ENCODE data around the gene CCDC148. TPM values are rescaled to one million over a fixed set of nuclear protein-coding genes. Genes with fewer than 3 reads are reported as not detected.
"Not testable (repeated sequence)": the region's sequence is repeated elsewhere in the genome, so short reads cannot be mapped to it uniquely, and the experiment has no call there.

Gene CCDC148
- total RNA-seq, 1 donor from 2014 or later: 0.29 TPM

GRCh38 chr2:158433716-158434115, 22.8 kb downstream of the CCDC148 start:
- not testable (repeated sequence) for DNase-seq (ENCODE audit: low read depth)

- no peak for DNase-seq (ENCODE audit: low read depth)
Measured at GRCh38 chr2:158432117-158432516, 24.4 kb downstream of the CCDC148 start.

GRCh38 chr2:158414538-158414937, 42.0 kb downstream of the CCDC148 start:
- DNase-seq (ENCODE audit: low read depth): peak; percentile 23

- peak; percentile 16 for DNase-seq (ENCODE audit: low read depth)
Measured at GRCh38 chr2:158413581-158413980, 43.0 kb downstream of the CCDC148 start.

- DNase-seq (ENCODE audit: low read depth): no peak
Measured at GRCh38 chr2:158412206-158412605, 44.3 kb downstream of the CCDC148 start.

GRCh38 chr2:158411748-158412147, 44.8 kb downstream of the CCDC148 start:
- no peak for DNase-seq (ENCODE audit: low read depth)

- no peak for DNase-seq (ENCODE audit: low read depth)
Measured at GRCh38 chr2:158410132-158410531, 46.4 kb downstream of the CCDC148 start.

GRCh38 chr2:158407031-158407430, 49.5 kb downstream of the CCDC148 start:
- DNase-seq (ENCODE audit: low read depth): no peak

- no peak for DNase-seq (ENCODE audit: low read depth)
Measured at GRCh38 chr2:158405341-158405740, 51.2 kb downstream of the CCDC148 start.

GRCh38 chr2:158403237-158403636, 53.3 kb downstream of the CCDC148 start:
- DNase-seq (ENCODE audit: low read depth): no peak

- DNase-seq (ENCODE audit: low read depth): no peak
Measured at GRCh38 chr2:158402665-158403064, 53.9 kb downstream of the CCDC148 start.

- no peak for DNase-seq (ENCODE audit: low read depth)
Measured at GRCh38 chr2:158395166-158395565, 61.4 kb downstream of the CCDC148 start.

GRCh38 chr2:158394453-158394852, 62.1 kb downstream of the CCDC148 start:
- peak; percentile 24 for DNase-seq (ENCODE audit: low read depth)

- no peak for DNase-seq (ENCODE audit: low read depth)
Measured at GRCh38 chr2:158393886-158394285, 62.7 kb downstream of the CCDC148 start.

- DNase-seq (ENCODE audit: low read depth): no peak
Measured at GRCh38 chr2:158392687-158393086, 63.9 kb downstream of the CCDC148 start.

GRCh38 chr2:158391876-158392275, 64.7 kb downstream of the CCDC148 start:
- DNase-seq (ENCODE audit: low read depth): no peak

- no peak for DNase-seq (ENCODE audit: low read depth)
Measured at GRCh38 chr2:158391361-158391760, 65.2 kb downstream of the CCDC148 start.

GRCh38 chr2:158388159-158388558, 68.4 kb downstream of the CCDC148 start:
- DNase-seq (ENCODE audit: low read depth): no peak

- no peak for DNase-seq (ENCODE audit: low read depth)
Measured at GRCh38 chr2:158385646-158386045, 70.9 kb downstream of the CCDC148 start.

- DNase-seq (ENCODE audit: low read depth): no peak
Measured at GRCh38 chr2:158381978-158382377, 74.6 kb downstream of the CCDC148 start.

- DNase-seq (ENCODE audit: low read depth): no peak
Measured at GRCh38 chr2:158381205-158381604, 75.3 kb downstream of the CCDC148 start.

- no peak for DNase-seq (ENCODE audit: low read depth)
Measured at GRCh38 chr2:158380746-158381145, 75.8 kb downstream of the CCDC148 start.

GRCh38 chr2:158378926-158379325, 77.6 kb downstream of the CCDC148 start:
- DNase-seq (ENCODE audit: low read depth): no peak

- no peak for DNase-seq (ENCODE audit: low read depth)
Measured at GRCh38 chr2:158366342-158366741, 90.2 kb downstream of the CCDC148 start.
